IMR-90 (cell line): ENCODE results near the gene TRAPPC10.

Experiments used
- MAZ ChIP-seq: IDR thresholded peaks from 2 replicates; pipeline ENCODE4 v1.6.1; 2012; ENCODE audit warnings: low read depth, mild to moderate bottlenecking, low read length, improper control_type of control experiment, moderate library complexity, borderline replicate concordance
- POLR2A ChIP-seq: IDR thresholded peaks from 2 replicates; pipeline ENCODE4 v1.6.1; 2012; ENCODE audit warnings: mild to moderate bottlenecking, low read depth, low read length
- TF ChIP-seq, protein P1 (sequence below): conservative IDR thresholded peaks from 2 replicates; pipeline ENCODE4 v1.5.1; 2012; ENCODE audit warnings: mild to moderate bottlenecking, low read depth, low read length, improper control_type of control experiment
- TF ChIP-seq, protein P2 (sequence below): fragments of 150-350 bp; IDR thresholded peaks from 2 replicates; pipeline ENCODE4 v1.6.1; 2016; ENCODE audit warnings: low read depth, mild to moderate bottlenecking, low read length, moderate library complexity, borderline replicate concordance
- TF ChIP-seq, protein P3 (sequence below): fragments of 150-350 bp; IDR thresholded peaks from 2 replicates; pipeline ENCODE4 v1.6.1; 2017; ENCODE audit warnings: mild to moderate bottlenecking, antibody characterized with exemption, low read length, low read depth

DNA sequence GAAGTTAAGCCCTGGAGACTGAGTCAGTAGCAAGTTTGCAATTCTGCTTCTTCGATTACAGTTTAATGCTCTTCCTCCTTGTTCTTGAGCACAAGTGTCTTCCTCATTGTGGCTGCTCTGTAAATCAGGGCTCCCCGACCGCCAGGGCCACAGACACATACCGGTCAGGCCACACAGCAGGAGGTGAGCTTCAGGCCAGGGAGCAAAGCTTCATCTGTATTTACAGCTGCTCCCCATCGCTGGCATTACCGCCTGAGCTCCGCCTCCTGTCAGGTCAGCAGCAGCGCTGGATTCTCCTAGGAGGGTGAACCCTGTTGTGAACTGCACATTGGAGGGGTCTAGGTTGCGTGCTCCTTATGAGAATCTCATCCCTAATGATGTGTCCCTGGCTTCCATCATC, 1.7 kb upstream of the TRAPPC10 start:
- TF ChIP-seq, protein P1, sequence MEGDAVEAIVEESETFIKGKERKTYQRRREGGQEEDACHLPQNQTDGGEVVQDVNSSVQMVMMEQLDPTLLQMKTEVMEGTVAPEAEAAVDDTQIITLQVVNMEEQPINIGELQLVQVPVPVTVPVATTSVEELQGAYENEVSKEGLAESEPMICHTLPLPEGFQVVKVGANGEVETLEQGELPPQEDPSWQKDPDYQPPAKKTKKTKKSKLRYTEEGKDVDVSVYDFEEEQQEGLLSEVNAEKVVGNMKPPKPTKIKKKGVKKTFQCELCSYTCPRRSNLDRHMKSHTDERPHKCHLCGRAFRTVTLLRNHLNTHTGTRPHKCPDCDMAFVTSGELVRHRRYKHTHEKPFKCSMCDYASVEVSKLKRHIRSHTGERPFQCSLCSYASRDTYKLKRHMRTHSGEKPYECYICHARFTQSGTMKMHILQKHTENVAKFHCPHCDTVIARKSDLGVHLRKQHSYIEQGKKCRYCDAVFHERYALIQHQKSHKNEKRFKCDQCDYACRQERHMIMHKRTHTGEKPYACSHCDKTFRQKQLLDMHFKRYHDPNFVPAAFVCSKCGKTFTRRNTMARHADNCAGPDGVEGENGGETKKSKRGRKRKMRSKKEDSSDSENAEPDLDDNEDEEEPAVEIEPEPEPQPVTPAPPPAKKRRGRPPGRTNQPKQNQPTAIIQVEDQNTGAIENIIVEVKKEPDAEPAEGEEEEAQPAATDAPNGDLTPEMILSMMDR: no peak
- TF ChIP-seq POLR2A (no peak), MAZ (no peak)
- TF ChIP-seq, protein P2, sequence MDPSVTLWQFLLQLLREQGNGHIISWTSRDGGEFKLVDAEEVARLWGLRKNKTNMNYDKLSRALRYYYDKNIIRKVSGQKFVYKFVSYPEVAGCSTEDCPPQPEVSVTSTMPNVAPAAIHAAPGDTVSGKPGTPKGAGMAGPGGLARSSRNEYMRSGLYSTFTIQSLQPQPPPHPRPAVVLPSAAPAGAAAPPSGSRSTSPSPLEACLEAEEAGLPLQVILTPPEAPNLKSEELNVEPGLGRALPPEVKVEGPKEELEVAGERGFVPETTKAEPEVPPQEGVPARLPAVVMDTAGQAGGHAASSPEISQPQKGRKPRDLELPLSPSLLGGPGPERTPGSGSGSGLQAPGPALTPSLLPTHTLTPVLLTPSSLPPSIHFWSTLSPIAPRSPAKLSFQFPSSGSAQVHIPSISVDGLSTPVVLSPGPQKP: no peak
- TF ChIP-seq, protein P3, sequence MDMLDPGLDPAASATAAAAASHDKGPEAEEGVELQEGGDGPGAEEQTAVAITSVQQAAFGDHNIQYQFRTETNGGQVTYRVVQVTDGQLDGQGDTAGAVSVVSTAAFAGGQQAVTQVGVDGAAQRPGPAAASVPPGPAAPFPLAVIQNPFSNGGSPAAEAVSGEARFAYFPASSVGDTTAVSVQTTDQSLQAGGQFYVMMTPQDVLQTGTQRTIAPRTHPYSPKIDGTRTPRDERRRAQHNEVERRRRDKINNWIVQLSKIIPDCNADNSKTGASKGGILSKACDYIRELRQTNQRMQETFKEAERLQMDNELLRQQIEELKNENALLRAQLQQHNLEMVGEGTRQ: no peak
